Omental fat pad (tissue), 4 donors: ENCODE results near the gene MED12L. TPM values are rescaled to one million over a fixed set of nuclear protein-coding genes. Genes with fewer than 3 reads are reported as not detected.

Source experiments
- ATAC-seq: fragments of 150-250 bp; one replicate; pipeline ENCODE4 v1.9.1; 2016; ENCODE audit warnings: mild to moderate bottlenecking, moderate library complexity; ENCODE audit not compliant: low FRiP score
- DNase-seq: peaks from one replicate; pipeline ENCODE4 v3.0.0-alpha.2; 2019; ENCODE audit warnings: low spot score
- total RNA-seq, 4 donors: library from RNA; depleted of rRNA; stranded (reverse); fragments of >200 nt; gene quantifications; one replicate each; pipeline ENCODE4 v1.1.0, GENCODE V29; 2016
- TF ChIP-seq, protein P1 (sequence below), 3 donors: fragments of 450-650 bp; IDR thresholded peaks; one replicate each; pipeline ENCODE4 v1.5.1; 2016 to 2017; ENCODE audit warnings: antibody characterized with exemption in 3 of 3, mild to moderate bottlenecking in 3 of 3, moderate library complexity in 2 of 3

MED12L gene
- total RNA-seq, 4 donors from 2014 or later = 0.16 to 0.37 (median 0.31) TPM

DNA sequence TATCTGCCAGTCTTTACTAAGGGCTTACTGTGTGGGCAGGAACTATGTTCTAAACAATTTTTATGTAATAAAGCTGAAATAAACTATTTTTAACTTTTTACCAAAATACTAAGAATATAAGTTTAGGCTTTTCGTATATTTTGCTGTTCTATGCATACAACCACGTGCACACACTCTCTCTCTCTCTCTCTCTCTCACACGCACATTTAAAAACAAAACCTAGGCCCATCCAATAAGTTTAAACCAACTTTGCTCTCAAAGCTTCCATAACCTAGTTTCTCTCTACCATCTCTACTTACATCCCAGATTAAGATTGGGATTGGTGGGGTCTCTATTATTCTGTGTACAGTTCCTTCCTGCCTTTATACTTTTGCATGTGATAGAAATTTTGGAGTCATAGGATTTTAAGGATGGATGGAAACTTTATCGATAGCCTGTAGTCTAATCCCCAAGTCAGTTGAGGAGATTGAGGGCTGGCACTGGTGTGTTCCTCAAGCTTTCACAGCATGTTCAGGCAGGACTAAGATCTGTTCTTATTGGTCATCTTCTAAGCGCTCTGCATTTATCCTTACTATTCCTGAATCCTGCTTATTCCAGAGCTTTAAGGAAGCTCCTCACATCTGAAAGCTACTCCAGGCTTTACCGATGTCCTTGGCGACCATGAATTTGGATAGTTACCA is 115.7 kb downstream of the MED12L start:
- DNase-seq = no peak
- no peak for ATAC-seq
- TF ChIP-seq, protein P1, sequence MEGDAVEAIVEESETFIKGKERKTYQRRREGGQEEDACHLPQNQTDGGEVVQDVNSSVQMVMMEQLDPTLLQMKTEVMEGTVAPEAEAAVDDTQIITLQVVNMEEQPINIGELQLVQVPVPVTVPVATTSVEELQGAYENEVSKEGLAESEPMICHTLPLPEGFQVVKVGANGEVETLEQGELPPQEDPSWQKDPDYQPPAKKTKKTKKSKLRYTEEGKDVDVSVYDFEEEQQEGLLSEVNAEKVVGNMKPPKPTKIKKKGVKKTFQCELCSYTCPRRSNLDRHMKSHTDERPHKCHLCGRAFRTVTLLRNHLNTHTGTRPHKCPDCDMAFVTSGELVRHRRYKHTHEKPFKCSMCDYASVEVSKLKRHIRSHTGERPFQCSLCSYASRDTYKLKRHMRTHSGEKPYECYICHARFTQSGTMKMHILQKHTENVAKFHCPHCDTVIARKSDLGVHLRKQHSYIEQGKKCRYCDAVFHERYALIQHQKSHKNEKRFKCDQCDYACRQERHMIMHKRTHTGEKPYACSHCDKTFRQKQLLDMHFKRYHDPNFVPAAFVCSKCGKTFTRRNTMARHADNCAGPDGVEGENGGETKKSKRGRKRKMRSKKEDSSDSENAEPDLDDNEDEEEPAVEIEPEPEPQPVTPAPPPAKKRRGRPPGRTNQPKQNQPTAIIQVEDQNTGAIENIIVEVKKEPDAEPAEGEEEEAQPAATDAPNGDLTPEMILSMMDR (IDR thresholded peaks at IDR 0.05) = no peak

DNA sequence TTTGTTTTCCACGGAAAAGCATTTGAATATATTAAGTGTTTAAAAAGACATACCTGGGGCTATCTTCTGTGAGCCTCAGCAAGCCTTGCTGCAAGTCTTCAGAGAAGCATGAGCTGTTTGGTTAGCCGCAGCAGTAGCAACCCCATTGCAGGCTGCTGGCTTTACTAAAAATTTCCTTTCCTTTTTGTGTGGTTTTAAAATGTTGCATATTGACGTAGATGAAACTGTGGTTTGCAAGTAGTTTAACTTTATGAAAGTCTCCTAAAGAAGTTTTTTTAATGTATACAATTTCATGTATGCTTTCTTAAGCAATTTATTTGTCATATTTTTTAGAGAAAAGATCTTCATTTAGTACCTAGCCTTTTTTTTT is 117.6 kb downstream of the MED12L start, which contains the start of gene GPR171:
Gene GPR171, minus strand, starts transcription at position 166 of the 370 bp plus-strand sequence. CDS start 3,830 bp downstream, outside the sequence.
- DNase-seq = no peak
- TF ChIP-seq, protein P1 (IDR thresholded peaks at IDR 0.05) = no peak
- ATAC-seq = no peak

- TF ChIP-seq, protein P1 (IDR thresholded peaks at IDR 0.05) = no peak
- ATAC-seq = no peak
- no peak for DNase-seq
Observed at GRCh38 chr3:151204530-151205402, 119.3 kb downstream of the MED12L start.

DNA sequence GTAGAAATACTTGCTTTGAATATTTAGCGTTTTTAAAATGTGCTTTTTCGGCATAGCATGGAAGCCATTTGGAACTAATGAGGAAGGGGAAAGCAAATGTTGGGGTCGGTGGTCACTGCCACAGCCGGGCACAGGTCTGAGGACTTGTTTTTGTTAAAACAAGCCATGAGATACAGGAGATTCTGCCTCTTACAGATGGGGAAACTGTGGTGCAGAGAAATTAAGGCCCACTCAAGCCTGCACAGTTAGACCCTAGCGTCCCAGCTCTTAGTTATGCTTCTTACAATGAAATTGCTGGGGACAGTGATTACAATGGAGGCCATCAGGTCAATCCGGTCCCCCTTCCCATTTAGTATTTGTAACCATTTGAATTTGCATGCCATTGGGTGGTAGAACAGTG is 120.0 kb downstream of the MED12L start:
- DNase-seq (no peak), ATAC-seq (no peak)
- TF ChIP-seq, protein P1 (IDR thresholded peaks at IDR 0.05) = no peak

GRCh38 chr3:151206201-151206600 is 120.7 kb downstream of the MED12L start:
- ATAC-seq (no peak), DNase-seq (no peak)
- TF ChIP-seq, protein P1 (IDR thresholded peaks at IDR 0.05) = no peak

DNA sequence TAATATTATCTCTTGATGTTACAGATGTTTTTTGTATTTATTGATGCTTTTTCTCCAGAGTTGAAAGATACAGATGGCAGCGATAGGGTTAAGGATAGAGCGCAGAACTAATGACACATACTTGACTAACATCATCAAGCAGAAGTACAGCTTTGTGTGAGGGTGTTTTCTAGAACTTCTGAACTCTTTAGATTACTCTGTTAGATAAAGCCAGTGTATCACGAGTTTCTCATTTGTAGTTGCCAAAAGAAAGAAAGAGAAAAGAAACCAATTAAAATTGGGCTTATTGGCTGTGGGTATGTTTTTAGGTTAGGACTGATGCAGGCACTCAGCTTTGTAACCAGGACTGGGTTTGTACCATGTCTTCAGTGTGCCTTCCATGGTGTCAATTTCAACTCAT is 124.2 kb downstream of the MED12L start:
- DNase-seq (no peak), ATAC-seq (no peak)

More for the DNA sequence above, 124.2 kb downstream of the MED12L start:
- TF ChIP-seq, protein P1 (IDR thresholded peaks at IDR 0.05) = no peak
